Renal cortex interstitium (tissue), 11 donors: ENCODE data around the gene DNAL1. TPM values are rescaled to one million over a fixed set of nuclear protein-coding genes. Genes with fewer than 3 reads are reported as not detected.
A peak's percentile ranks its signal among the peaks of the same experiment; 100 is the strongest.
"Not testable (repeated sequence)": the region's sequence is repeated elsewhere in the genome, so short reads cannot be mapped to it uniquely, and the experiment has no call there.

Experiments
- DNase-seq, 11 donors: peaks; one replicate each; pipeline ENCODE4 v3.0.0-alpha.2; 2013; ENCODE audit warnings: low read depth in 9 of 11, low spot score in 4 of 11; ENCODE audit errors: extremely low read depth in 1 of 11
- polyA plus RNA-seq, 3 donors: library from polyadenylated mRNA; unstranded; fragments of 120-200 nt; gene quantifications; one replicate each; pipeline ENCODE4 v1.2.1, GENCODE V29; 2013; ENCODE audit not compliant: insufficient read length in 3 of 3

DNAL1 gene
- polyA plus RNA-seq, 3 donors: 18.1 to 22.4 (median 20.8) TPM

- DNase-seq: no peak
Measured at GRCh38 chr14:73684627-73685026, 39.8 kb downstream of the DNAL1 start.

GRCh38 chr14:73685328-73685727 lies 40.5 kb downstream of the DNAL1 start:
- DNase-seq: no peak

- DNase-seq: no peak
Measured at GRCh38 chr14:73686901-73687300, 42.1 kb downstream of the DNAL1 start.

GRCh38 chr14:73694083-73694482 lies 49.3 kb downstream of the DNAL1 start:
- DNase-seq: no peak

- DNase-seq: no peak
Measured at GRCh38 chr14:73695082-73695481, 50.3 kb downstream of the DNAL1 start.

GRCh38 chr14:73695997-73696396 lies 51.2 kb downstream of the DNAL1 start:
- DNase-seq: no peak

GRCh38 chr14:73696466-73697400 lies 51.9 kb downstream of the DNAL1 start:
- no peak for DNase-seq

- DNase-seq: no peak
Measured at GRCh38 chr14:73700325-73700724, 55.5 kb downstream of the DNAL1 start.

- not testable (repeated sequence) for DNase-seq
Measured at GRCh38 chr14:73708076-73708475, 63.3 kb downstream of the DNAL1 start.

- DNase-seq: no peak
Measured at GRCh38 chr14:73709904-73710469, 65.2 kb downstream of the DNAL1 start.

- DNase-seq: no peak
Measured at GRCh38 chr14:73710737-73711136, 66.0 kb downstream of the DNAL1 start.

GRCh38 chr14:73712071-73712506 lies 67.3 kb downstream of the DNAL1 start:
- DNase-seq: no peak

GRCh38 chr14:73712540-73713180 lies 67.9 kb downstream of the DNAL1 start:
- DNase-seq: no peak

- DNase-seq: no peak
Measured at GRCh38 chr14:73713206-73713802, 68.5 kb downstream of the DNAL1 start.

- DNase-seq: peak in 9 of 11 donors; percentile 64 to 86 (median 84)
Measured at GRCh38 chr14:73713803-73714655, 69.2 kb downstream of the DNAL1 start, which contains the start of gene PNMA1. Gene PNMA1, minus strand, starts transcription at chr14:73714384. Its CDS starts 745 bp downstream, at chr14:73713639.

- DNase-seq: no peak
Measured at GRCh38 chr14:73714656-73715081, 69.9 kb downstream of the DNAL1 start.

GRCh38 chr14:73715707-73716106 lies 70.9 kb downstream of the DNAL1 start:
- DNase-seq: no peak

- peak in 1 of 11 donors; percentile 46 for DNase-seq
Measured at GRCh38 chr14:73717266-73717665, 72.5 kb downstream of the DNAL1 start.
